LNCAP (cell line): ENCODE results near the gene PRKG1.

ENCODE experiments used
- TF ChIP-seq, protein P1 (sequence below): fragments of 450-650 bp; IDR thresholded peaks from 2 replicates; pipeline ENCODE4 v1.5.1; 2017; ENCODE audit warnings: mild to moderate bottlenecking

The PRKG1 gene

DNA sequence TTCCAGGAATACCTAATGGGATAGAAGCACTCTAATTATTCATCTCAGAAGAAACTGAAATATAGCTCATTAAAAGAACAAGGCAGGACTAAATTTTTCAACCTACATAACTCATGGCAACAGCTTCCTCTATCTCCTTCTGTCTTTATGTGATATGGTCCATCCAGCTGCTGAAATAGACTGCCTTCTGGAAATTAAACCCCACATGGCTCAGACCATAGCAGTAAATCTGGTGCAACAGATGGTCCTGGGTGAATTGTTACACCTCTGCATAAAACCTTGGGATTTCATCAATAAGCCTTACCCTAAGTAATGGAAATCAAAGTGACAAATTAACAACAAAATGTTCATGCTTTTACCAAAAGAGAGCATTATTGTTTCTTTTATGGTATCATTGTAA, 830.7 kb downstream of the PRKG1 start:
- TF ChIP-seq, protein P1, sequence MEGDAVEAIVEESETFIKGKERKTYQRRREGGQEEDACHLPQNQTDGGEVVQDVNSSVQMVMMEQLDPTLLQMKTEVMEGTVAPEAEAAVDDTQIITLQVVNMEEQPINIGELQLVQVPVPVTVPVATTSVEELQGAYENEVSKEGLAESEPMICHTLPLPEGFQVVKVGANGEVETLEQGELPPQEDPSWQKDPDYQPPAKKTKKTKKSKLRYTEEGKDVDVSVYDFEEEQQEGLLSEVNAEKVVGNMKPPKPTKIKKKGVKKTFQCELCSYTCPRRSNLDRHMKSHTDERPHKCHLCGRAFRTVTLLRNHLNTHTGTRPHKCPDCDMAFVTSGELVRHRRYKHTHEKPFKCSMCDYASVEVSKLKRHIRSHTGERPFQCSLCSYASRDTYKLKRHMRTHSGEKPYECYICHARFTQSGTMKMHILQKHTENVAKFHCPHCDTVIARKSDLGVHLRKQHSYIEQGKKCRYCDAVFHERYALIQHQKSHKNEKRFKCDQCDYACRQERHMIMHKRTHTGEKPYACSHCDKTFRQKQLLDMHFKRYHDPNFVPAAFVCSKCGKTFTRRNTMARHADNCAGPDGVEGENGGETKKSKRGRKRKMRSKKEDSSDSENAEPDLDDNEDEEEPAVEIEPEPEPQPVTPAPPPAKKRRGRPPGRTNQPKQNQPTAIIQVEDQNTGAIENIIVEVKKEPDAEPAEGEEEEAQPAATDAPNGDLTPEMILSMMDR = no peak

DNA sequence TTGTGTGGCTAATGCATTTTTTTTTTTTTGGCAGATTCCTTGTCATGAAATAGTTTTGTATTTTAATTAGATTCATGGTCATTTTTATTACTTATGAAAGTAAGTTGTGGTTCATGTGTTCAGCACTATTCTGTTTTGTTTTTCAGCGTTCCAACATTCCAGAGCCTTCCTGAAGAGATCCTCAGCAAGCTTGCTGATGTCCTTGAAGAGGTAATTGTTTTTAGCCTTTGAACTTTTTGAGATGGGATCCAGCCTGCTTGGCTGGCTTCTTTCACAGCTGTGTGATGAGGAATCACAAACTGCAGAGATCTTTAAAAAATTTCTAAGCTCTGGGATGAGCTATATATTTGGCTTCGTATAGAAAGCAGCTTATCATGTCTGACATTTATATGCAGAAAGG, 833.1 kb downstream of the PRKG1 start:
- TF ChIP-seq, protein P1 = no peak

DNA sequence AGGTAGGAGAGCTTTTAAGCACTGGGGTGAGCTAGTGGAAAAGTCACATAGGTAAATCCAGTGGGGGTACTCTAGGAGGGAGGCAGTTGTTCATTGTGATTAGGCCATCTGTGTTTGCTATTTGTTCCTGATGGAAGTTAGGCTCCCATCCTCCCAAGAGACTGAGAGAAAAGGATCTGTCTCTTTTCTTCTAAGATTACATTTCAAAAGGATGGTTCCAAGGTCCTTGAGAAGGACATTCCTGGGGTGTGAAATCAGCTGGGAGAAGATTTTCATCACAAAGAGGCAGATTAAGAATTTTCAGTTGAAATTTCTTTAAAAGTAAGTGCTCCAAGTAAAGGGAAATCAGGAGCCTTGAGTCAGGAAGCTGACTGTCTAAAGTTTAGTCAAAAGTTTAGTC, 835.9 kb downstream of the PRKG1 start:
- TF ChIP-seq, protein P1 = no peak

DNA sequence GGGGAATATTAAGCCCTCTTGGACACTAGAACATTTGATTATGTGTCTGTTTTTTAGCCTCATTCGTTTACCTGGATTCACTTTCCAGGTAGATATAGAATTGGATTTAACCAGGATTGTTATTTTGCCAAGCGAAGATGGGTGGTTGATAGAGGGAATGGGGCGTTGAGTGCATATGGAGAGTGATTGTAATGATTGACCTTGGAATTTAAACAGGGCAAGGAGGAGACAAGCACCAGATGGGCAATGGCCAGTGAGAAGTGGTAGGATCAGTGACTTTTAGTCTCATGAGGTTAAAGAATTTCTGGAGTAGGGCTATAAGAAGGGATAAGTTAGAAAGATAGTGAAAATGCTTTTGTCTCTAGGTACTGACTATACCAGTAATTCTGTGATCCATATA, 836.3 kb downstream of the PRKG1 start:
- TF ChIP-seq, protein P1 = no peak

DNA sequence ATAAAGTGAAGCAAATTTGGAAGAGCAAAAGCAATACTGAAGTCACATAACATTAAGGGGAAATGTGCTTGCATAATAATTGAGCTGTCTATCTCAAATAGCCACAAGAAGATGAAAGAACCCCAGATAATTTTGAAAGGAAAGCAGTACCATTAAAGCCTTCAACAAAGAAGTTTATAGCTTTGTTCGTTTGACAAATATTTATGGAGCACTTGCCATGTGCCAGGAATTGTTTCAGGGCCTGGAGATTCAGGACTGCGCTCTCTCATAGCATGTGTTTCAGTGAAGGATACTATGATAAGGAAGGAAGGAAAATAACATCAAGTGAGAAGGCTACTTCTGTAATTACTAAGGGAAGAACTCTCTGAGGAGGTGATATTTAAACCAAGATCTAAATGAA, 837.4 kb downstream of the PRKG1 start:
- TF ChIP-seq, protein P1 = no peak

DNA sequence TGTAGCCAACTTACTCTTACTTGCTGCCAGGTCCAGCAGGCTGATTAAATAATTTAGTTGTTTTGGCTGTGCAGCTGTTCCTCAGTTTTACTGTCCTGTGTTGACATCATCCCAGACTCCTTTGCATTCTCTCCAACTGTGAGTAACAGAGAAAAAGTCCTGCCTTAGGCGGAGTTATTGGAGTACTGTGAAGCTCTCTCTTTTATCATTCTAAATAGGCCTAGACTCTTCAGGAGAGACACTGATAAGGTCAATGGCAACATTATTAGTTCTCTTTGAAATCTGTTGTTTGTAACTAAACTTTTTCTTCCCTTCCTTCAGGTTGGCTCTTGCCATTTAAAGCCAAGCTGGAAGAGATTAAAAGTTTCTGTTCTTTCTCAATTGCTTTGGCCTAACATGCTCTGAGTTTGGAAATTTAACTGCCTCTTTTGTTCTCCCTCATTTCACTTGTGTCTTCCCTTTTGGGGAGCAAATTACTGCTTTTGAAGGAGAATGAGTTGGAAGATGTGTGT, 840.8 kb downstream of the PRKG1 start:
- TF ChIP-seq, protein P1 = no peak

DNA sequence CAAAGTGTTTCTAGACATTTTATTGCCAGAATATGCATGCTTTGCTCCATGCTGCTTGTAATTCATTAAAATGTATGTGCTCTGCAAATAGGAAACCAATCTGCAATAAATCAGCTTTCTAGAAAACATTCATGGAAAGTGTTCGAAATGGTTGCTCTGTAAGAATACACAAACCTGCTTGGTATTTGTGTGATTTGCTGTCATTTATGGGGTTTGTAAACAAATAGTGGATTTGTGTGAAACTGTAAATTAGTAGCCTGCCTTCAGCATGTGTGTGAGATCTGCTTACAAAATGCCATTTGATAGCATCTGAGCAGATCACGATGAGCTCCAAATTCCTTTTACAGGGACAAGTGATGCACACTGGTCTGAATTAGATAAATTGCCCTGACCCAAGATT, 844.2 kb downstream of the PRKG1 start:
- TF ChIP-seq, protein P1 = no peak

DNA sequence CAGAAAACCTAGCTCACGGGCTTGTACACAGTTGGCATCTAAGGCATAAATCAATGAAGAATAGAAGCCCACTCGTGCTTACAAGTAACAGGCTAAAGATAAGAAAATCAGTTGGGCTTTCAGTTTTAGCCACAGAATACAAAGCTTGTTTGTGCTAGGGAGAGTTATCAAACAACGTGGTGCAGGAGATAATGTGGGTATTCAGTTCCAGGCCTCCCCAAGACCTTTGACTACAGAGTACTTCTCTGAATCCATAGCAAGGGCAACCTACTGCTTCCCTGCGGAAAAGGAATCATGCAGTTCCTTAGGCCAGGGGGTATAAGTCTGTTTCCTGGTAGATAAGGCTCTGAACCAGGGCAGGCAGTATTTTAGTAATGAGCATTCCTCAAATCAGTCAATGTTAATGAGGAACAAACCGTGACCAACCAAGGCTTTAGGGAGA, 844.6 kb downstream of the PRKG1 start:
- TF ChIP-seq, protein P1 = no peak
